T-helper 1 cell (primary cell): ENCODE measurements around the gene PCED1B.
"Not testable (repeated sequence)": the region's sequence is repeated elsewhere in the genome, so short reads cannot be mapped to it uniquely, and the experiment has no call there.

Experiments
- DNase-seq, 5 donors: peaks; one replicate each; pipeline ENCODE4 v3.0.0-alpha.2; 2012 to 2020

The PCED1B gene

DNA sequence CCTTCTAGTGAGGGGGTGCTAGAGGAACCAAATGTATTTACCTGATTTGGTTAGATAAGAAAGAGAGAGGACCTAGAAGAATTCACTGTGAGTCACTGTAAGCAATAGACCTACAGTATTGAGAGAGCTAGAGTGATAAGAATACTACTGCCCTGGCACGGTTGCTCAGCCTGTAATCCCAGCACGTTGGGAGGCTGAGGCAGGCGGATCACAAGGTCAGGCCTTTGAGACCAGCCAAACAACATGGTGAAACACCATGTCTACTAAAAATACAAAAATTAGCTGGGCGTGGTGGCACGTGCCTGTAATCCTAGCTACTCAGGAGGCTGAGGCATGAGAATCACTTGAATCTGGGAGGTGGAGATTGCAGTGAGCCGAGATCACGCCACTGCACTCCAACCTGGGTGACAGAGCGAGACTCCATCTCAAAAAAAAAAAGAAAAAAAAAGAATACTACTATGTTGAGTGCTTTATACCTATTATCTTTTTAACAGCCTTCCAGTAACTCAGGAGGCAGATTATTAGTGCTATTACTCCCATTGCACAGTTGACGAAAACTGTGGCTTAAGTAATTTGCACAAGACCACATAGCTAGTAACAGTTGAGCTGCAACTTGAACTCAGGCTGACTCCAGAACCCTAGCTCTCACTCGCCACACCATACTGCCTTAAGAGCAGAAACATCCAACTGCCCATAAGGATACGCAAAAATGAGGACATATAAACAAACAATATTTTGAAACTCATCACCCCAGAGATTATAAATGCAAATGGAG, 102.9 kb downstream of the PCED1B start:
- not testable (repeated sequence) for DNase-seq

DNA sequence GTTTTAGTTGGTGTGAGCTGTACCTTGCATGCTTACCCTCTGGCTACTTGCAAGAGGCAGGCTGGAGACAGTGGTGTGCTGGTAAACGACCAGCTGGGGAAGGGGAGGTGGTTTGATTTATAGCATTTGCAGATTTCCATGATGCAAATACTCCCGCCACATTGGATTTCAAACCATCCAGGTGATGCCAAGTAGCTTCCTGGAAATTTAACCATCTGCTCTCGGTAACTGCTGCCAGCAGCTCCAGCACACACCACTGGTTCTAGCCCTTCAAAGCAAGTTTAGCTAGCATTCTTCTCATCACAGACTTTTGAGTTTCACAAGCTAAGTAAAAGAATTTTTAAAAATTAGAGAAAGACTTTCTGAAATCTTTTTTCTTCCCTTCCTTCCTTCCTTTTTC, 104.8 kb downstream of the PCED1B start:
- DNase-seq, result no peak

DNA sequence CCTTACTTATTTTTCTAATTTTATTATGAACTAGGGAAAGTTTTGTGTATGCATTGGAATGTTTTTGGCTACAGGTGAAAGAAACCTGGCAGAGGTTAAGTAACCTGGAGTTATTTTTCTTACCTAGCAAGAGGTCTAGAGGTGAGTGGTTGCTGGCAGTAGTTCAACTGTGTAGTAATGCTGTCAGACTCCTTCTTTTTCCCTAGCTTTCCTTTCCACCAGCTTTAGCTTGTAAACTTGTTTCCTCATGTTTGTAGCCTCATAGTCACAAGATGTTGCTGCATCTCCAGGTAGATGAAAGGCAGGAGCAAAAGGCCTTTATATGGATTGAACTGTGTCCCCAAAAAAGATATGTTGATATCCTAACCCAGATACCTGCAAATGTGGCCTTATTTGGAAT, 105.4 kb downstream of the PCED1B start:
- DNase-seq, result no peak

DNA sequence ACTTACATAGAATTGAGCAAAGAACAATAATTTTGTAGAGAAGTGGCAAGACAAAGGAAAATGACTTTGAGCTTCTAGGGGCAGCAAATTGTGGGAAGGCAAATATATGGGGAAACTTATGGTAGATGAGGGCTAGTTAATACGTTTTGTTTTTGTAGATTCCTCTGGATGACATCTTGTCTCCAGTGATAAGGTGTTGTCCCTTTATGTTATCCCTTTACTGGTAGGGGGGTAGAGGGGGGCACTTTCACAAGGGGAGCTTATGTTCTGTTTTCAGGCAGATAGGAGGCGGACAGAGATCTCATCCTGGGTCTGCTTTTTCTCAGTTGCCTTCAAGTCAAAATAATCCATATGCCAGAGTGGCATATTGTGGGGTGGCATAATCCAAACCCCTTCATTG, 106.8 kb downstream of the PCED1B start:
- no peak for DNase-seq

DNA sequence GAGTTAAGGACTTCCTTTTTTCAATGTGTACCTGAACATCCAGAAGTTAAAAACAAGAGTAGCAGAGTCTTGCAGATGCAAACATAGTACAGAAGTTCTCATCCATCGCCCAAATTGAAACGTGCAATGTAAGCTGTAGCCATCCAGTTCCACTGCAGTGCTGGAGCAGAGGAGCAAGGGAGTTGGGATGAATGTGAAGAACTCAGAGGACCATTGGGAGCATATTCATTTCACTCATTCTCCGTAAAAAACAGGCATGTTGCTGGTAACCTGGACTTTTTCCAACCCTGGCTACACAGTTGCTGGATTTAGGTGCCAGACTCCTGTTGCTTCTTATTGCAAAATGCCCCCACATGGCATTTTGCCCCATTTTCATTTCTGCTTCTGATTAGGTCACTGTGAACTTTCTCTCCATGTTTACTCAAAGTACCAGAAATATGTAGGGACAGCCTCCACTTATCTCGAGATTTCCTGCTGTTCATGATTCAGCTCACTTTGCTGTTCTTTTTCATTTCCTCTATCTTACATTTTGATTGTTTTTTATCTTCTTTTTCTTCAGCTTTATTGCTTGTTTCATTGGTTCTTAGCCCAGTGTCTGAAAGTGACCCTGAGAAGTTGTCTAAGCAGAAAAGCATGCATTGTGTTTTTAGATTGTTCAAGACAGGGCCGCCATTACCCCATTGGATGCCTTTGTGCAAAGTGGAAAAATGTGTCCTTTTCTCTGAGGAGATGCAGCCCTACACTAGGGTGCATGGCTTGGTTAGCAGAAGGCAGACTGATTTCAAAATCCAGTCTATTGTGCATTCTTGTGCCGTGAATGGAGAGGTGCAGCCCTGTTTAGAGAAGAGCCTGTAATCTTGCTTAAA, 109.4 kb downstream of the PCED1B start:
- DNase-seq, result no peak

DNA sequence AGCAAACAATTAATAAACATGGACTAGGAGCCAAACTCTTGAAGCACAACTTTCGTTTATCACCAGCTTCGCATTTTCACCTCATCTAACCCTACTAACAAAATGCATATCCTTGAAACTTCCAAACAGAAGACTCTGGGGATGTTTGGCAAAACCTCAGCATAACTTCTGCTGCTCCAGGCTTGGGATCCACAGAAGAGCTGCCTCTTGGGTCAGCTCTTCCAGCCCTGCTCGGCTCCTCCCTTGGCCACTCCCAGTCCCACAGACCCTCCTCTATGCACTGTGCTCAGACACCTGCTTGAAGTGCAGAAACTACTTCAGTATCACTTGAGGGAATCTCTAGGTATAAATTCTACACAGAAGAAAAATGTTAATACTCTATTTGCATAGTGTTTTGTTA, 110.3 kb downstream of the PCED1B start:
- DNase-seq, result no peak

DNA sequence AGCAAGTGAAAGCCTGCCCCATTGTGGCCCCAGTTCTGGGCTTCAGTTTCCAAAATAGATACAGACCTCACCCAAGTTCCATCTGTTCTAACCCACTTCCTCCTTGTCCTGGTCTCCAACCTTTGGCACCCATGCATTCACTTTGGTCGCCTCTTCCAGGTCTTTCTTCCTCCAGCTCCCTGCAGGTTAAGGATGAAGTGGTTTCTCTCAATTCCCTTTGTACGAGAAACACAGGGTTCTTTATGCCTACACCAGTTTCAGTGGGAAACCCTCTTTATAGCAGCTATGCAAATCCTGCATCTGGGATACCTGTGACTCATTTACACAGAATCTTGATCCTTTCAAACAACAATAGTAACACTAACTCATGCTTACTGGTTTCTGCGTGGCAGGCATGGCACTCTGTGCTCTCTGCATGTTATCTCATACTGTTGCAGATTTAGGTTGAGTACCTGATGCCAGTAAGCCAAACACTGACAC, 110.9 kb downstream of the PCED1B start:
- no peak for DNase-seq

DNA sequence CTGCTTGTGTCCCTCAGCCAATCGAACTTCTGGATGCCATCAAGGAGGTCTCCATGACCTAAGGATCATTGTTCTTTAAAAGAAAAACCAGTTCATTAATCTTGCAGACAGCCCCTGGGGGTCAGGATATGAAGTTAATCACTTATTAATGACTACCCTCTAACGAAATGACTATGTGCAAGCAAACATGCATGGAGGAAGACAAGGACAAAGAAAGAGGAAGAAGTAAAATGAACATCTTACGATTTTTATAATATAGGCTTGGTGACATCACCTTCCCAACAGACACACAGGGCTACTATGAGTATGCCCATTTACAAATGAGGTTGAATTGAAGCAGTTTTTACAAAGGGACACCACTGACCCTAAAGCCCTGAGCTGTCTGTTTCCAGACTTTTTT, 111.5 kb downstream of the PCED1B start:
- DNase-seq, result no peak

DNA sequence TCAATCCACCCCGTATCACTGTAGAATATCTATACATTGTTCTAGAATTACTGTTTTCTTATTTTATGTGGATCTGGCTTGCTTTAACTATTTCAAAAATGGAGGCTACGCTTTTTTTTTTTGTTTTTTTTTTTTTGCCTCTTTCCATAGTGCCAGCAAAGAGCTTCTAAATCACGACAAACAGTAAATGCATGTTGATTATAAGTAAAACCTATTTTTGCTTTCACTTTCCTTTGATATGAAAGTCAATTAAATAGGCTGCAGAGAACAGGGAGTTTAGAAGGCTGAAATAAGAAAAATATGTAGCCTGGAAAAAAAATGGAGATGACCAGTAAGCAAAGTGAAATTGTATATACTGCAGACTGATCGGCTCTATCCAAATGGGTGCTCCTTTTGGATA, 112.6 kb downstream of the PCED1B start:
- peak in 1 of 5 donors; percentile 35 for DNase-seq

DNA sequence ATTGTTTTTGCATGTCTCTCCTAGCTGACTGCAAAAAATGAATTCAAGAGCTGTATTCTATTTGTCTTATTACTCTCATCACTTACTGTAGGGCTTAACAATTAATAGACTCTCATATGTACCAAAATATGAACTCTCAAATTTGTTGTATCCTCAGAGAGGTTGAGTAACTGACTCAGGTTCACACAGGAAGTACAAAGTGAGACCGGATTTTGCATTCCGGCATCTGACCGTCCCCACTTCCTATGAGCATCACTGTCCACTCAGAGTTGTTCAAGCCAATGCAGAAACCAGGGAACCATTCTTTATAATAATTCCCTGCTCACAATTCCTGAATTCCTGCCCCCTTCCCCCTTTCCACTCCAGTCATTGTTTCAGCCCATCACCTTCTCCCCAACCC, 113.6 kb downstream of the PCED1B start:
- DNase-seq, result peak in 1 of 5 donors; percentile 59

DNA sequence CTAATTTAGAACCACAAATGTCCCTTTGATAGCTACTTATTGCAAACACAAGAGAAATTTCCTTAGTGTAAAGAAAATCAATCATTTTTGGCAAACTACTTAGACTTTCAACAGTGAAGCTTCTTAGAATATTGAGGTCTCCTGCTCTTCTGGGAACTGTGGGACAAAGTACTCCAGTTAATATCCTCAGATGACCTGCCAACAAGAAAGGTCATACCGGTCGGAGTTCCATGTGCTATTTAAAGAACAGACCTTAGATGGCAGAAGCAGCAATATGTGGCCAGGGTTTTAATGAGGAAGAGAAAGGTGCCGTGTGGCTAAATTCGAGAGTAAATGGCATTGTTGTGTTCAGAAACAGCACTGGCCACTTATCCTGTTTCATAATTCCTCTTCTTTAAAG, 115.1 kb downstream of the PCED1B start:
- DNase-seq, result no peak

DNA sequence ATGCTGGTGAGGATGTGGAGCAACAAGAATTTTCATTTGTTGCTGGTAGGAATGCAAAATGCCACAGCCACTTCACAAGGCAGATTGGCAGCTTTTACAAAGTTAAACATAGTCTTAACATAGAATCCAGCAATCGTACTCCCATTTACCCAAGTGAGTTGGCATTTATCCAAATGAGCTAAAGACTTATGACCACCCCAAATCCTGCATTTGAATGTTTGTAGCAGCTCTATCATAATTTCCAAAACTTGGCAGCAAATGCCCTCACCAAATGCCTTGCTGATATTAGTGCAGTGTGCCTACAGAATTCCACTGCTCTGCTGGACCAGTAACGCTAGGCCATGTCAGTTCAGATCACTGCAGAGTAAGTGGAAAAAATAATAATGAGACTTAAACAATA, 121.0 kb downstream of the PCED1B start:
- no peak for DNase-seq

DNA sequence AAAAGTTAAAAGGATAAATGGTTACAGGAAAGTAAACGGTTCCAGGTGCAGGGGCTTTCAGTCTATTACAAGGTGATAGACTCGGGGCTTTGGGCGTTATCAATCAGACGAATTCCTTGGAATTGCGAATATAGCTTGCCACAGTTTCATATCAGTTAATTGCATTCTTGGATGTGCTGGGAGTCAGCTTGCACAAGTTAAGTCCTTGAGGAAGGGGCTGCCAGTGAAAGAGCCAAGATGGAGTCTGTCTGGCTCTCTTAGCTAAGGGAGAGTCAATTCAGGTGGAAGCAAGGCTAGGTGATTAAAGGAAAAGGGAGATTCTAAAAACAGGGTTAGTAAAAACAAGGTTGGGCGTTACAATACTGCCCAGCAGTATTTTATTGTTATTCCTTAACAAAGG, 121.8 kb downstream of the PCED1B start:
- DNase-seq, result not testable (repeated sequence)

DNA sequence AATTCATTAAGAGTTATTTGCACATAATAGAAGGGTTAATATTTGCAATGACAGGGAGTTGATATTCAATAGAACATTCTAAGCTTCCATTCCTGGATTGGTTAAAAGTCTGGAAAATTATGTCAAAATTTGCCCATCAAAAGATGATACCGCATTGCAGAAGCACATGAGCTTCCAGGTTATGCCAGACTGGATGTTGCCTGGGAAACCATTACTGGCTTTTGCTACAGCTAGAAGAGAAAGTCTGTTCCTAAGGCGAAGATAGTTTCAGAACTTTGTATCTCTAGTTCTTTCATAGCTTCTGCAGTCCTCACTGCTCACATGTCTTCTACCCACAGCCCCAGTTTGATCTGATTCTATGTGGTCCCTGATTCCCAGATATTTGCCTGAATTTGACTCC, 122.8 kb downstream of the PCED1B start:
- no peak for DNase-seq

DNA sequence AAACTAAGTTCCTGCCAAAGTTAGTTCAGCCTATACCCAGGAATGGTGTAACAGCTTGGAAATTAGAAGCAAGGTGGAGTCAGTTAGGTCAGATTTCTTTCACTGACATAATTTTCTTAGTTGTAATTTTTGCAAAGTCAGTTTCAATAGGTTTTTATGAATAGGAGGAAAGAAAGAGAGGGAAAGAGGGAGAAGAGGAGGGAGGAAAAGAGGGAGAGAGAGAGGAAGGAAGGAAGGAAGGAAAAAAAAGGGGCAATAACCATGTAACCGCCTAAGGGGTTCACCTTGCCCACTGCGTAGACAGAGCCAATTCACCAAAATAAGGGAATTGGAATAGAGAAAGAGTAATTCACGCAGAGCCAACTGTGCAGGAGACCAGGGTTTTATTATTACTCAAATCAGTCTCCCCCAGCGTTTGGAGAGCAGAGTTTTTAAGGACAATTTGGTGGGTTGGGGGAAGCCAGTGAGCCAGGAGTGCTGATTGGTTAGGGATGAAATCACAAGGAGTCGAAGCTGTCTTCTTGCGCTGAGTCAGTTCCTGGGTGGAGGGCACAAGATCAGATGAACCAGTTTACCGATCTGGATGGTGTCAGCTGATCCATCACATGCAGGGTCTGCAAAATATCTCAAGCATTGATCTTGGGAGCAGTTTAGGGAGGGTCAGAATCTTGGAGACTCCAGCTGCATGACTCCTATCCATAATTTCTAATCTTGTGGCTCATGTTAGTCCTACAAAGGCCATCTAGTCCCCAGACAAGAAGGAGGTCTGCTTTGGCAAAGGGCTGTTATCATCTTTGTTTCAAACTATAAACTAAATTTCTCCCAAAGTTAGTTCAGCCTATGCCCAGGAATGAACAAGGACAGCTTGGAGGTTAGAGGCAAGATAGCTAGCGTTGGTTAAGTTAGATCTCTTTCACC, 126.4 kb downstream of the PCED1B start:
- no peak for DNase-seq

DNA sequence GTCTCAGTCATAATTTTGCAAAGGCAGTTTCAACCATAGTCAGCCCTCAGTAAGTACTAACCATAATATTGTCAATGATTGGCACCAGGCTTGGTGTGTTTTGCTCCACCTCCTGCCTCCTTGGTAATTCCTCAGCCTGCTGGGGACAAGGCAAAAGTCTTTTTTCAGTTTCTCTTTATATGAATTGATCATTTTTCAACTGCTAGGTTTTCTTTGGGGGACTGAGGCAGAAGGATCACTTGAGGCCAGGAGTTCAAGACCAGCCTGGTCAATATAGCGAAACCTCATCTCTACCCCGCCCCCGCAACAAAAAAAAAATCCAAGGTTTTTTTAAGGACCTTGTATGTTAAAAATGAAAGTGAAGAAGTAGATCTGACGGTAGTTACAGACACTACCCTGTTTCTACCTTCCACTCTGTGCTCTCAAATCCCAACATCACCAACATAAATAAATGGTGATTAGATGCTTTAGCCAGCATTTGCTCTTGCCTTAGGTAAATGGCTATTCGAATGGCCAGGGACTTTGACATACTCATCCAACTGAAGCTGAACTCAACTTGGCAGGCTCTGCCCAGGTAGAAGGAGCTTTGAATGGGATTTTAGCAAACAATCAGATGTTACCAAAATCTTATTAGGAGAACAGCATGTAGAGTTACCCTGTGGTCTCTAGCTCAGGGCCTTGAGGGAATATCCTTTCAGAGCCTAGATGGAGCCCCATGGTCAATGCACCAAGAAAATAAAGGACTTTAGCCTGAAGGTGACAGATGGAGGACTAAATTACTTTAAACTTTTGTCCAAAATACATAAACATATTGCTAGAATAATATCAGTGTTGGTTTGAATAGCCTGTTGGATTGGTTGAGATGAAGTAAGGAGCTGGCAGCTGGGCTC, 127.3 kb downstream of the PCED1B start:
- DNase-seq, result no peak

DNA sequence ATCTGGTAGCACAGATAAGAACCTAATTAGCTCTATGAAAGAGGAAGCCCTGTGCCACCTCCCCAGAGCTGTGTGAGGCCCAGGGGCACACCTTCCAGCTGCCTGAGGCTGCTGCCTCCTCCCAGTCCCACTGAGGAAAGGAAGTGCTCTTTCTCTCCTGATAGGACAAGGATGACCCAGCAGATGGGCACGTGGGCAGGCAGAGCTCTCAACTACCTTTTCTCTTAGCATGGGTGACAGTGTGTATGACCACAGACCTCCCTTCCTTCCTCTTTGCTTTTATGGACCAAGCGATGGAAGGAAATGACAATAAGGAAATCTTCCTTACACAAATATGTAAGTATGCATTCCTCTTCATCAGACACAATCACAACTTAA, 127.9 kb downstream of the PCED1B start:
- DNase-seq, result peak in 4 of 5 donors; percentile 21 to 80 (median 36)

DNA sequence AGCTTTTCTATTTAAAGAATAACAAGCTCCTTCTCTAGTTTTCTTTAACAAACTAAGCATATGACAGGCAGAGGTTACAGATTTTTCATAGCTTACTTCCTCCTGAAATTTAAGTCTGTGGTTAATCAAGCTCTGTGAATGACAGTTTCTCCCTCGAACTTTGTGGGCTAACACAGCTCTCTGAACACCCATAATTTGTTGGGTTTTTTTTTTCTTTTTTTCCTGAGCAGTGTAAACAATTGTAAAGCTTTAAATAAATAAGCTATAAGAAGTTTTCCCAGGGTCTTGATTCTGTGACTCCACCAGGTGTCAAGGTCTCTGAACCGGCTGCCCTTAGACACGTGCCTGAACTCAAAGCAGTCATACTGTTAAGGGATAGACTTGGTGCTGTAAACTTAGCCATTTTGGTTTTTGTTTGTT, 128.4 kb downstream of the PCED1B start:
- peak in 1 of 5 donors; percentile 66 for DNase-seq

DNA sequence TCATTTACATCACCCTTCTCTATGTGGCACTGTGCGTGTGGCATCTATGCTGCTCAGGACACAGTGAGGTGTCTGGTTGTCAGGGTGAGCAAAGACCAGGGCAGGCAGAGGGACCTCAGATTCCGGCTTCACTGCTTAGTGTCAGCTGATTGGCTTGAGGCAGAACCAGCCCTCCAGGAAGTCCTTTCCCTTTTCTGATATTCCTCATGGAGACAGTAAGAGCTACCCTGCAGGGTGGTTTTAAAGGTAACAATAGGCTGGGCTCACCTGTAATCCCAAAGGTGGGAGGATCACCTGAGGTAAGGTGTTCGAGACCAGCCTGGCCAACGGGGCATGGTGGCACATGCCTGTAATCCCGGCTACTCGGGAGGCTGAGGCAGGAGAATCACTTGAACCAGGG, 129.6 kb downstream of the PCED1B start:
- DNase-seq, result no peak

DNA sequence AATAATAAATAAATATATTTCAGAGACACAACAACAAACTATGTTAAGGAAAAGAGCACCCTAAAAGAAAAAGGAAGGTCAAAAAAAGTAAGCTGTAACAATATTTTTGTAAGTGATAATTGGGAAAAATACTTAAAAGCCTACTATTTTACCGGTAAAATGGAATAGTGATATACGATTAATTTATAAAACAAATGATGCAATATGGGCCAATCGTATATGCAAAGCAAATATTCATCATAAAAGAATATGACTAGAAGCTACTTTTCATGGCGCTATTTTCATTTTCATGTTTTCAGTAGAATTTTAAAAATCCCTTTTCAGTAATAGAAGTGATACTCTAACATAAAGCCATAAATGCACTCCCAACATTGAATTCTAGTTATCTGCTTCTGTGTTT, 131.4 kb downstream of the PCED1B start:
- no peak for DNase-seq

DNA sequence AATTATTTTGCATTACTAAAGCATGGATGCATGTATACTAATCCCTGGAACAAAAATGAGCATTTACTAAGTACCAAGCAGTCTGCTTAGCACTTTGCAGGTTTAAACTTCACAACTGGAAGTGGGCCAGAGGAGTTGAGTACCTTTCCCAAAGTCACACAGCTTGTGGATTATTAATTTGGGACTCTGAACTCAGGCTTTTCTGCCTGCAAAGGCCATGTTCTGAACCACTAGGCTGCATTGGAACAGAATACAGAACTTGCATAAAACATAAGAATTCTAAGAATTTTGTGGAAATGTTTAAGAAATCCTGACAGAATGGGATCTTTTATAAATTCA, 133.2 kb downstream of the PCED1B start:
- no peak for DNase-seq

DNA sequence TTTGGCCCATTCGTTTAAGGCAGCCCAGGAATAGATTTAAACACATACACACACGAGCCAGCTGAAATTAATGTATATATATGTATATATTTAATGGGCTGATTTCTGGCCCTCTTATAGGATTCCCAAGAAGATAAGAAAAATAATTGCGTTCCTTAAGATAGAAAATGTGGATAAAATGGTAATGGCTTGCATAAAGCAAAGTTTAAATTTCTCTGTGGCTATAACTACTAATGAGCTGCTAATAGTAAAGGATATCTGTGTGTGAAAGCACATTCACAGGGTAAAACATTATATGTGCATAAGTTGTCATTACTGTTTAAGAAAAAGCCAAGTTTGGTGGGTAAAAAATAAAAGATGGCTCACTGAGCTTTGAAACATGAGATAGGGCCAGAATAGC, 134.0 kb downstream of the PCED1B start:
- DNase-seq, result no peak
